Measurements from ENCODE around the gene AUH.

AUH gene

DNA sequence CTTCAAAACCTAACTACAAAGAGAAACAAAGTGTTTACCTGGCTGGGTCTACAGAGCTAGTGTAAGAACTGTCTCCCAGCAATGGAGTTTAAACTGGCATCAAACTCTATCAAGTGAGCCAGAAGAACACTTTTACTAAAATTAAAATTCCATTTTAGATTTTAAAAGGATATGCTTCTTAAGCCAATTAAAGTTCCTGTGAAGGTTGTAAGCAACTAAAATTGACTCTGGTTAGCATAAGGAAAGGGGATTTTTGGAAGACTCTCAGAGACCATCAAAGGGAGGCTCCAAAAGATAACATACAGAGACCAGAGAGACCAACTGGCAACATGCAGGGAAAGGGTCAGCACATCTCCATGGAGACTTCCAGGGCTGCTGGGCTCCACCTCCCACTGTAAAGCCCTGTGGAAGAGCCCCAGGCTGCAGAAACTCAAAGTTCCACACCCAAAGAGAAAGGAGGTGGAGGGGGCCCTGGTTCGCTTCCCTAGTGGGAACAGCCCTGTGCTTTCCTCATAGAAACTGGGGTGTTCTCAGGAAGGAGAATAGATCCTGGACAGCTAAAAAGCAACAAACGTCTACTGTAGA lies 91.7 kb downstream of the AUH start:
- Histone ChIP-seq H3K27ac (ENCODE audit: low read depth, low read length) (no peak overlapping the region), H3K36me3 (ENCODE audit: control insufficient read depth in 5 of 5, insufficient read depth in 5 of 5, low read length in 5 of 5) (no peaks in the 10 kb centered on the region), H3K27me3 (ENCODE audit: control insufficient read depth in 5 of 5, insufficient read depth in 4 of 5, low read length in 5 of 5) (no peaks in the 10 kb centered on the region), H3K9me3 (ENCODE audit: control insufficient read depth in 5 of 5, low read length in 5 of 5) (no peaks in the 10 kb centered on the region), H3K4me1 (ENCODE audit: control insufficient read depth in 5 of 5, insufficient read depth in 5 of 5, low read length in 5 of 5) (peaks cover 0 to 9% (median 4%) of the 10 kb centered on the region in 5 donors), H3K4me3 (ENCODE audit: low read depth in 1 of 5, low read length in 5 of 5) (no peak overlapping the region), H3K9ac (ENCODE audit: low read length in 5 of 5) (no peak overlapping the region)

DNA sequence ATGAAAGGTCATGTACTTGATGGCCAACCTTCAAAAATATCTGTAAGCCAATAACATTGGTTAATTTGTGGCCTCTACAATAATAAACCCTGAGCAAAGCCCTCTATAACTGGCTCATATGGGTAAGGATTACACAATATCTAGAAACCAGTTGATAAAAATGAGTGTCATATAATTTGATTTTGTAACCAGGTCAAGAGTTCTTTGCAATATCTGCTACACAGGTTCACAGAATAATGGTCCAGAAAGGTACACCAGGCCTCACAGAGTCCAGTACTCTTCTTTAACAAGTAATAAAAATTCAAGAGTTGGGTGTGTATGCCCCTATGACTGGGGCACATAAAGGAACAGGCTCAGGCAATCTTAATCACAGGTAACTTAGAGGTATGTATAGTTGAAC lies 95.3 kb downstream of the AUH start:
- Histone ChIP-seq H3K4me1 (ENCODE audit: control insufficient read depth in 5 of 5, insufficient read depth in 5 of 5, low read length in 5 of 5) (peaks cover 0 to 13% (median 4%) of the 10 kb centered on the region in 5 donors), H3K9me3 (ENCODE audit: control insufficient read depth in 5 of 5, low read length in 5 of 5) (no peaks in the 10 kb centered on the region), H3K27me3 (ENCODE audit: control insufficient read depth in 5 of 5, insufficient read depth in 4 of 5, low read length in 5 of 5) (no peaks in the 10 kb centered on the region), H3K36me3 (ENCODE audit: control insufficient read depth in 5 of 5, insufficient read depth in 5 of 5, low read length in 5 of 5) (no peaks in the 10 kb centered on the region), H3K4me3 (ENCODE audit: low read depth in 1 of 5, low read length in 5 of 5) (no peak overlapping the region), H3K9ac (ENCODE audit: low read length in 5 of 5) (no peak overlapping the region), H3K27ac (ENCODE audit: low read depth, low read length) (no peak overlapping the region)

DNA sequence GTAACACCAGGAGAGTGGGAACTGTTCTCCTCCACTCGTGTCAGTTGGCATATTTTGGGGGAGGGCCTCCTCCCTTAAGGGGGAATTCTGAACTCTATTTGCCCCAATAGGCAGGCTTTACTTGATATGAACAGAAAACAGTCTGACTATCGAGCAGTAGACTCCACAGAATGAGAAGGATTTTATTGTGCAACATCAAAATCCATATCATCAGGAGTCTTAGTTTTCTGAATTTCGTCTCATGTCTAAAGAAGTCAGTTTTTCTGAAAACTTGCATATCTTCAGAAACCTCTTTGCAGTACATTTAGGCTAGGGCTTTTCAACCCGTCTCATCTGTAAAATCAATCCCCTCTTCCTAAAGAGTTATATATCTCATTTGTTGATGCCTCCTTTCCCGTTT lies 96.2 kb downstream of the AUH start:
- H3K4me1 ChIP-seq (ENCODE audit: control insufficient read depth in 5 of 5, insufficient read depth in 5 of 5, low read length in 5 of 5): peaks cover 0 to 13% (median 7%) of the 10 kb centered on the region in 5 donors
- no peak overlapping the region for H3K27ac ChIP-seq (ENCODE audit: low read depth, low read length)
- H3K27me3 ChIP-seq (ENCODE audit: control insufficient read depth in 5 of 5, insufficient read depth in 4 of 5, low read length in 5 of 5): no peaks in the 10 kb centered on the region
- no peaks in the 10 kb centered on the region for H3K36me3 ChIP-seq (ENCODE audit: control insufficient read depth in 5 of 5, insufficient read depth in 5 of 5, low read length in 5 of 5)
- no peak overlapping the region for H3K9ac ChIP-seq (ENCODE audit: low read length in 5 of 5)
- H3K4me3 ChIP-seq (ENCODE audit: low read depth in 1 of 5, low read length in 5 of 5): no peak overlapping the region
- no peaks in the 10 kb centered on the region for H3K9me3 ChIP-seq (ENCODE audit: control insufficient read depth in 5 of 5, low read length in 5 of 5)

DNA sequence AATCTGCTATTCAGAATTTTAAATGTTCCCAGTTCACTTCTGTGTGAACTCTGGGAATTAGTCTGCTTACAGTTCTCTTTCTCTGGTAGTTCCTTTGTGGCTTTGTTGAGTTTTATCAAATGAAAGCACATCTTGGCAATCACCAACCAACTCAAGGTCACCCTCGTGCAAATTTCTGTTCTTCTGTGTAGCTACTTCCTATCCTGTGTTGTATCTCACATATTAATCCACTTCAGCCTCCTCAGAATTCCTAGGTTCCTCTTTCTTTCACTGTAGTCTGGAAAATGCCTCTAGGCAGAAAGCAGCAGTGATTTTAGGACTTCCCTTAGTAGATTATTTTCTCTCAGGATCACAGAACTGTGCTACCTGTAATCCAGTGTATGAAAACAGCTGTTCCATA lies 100.3 kb downstream of the AUH start:
- Histone ChIP-seq H3K9ac (ENCODE audit: low read length in 5 of 5) (no peak overlapping the region), H3K27me3 (ENCODE audit: control insufficient read depth in 5 of 5, insufficient read depth in 4 of 5, low read length in 5 of 5) (no peaks in the 10 kb centered on the region), H3K27ac (ENCODE audit: low read depth, low read length) (no peak overlapping the region), H3K4me1 (ENCODE audit: control insufficient read depth in 5 of 5, insufficient read depth in 5 of 5, low read length in 5 of 5) (peaks cover 0 to 9% (median 7%) of the 10 kb centered on the region in 5 donors), H3K4me3 (ENCODE audit: low read depth in 1 of 5, low read length in 5 of 5) (no peak overlapping the region), H3K36me3 (ENCODE audit: control insufficient read depth in 5 of 5, insufficient read depth in 5 of 5, low read length in 5 of 5) (no peaks in the 10 kb centered on the region), H3K9me3 (ENCODE audit: control insufficient read depth in 5 of 5, low read length in 5 of 5) (no peaks in the 10 kb centered on the region)

DNA sequence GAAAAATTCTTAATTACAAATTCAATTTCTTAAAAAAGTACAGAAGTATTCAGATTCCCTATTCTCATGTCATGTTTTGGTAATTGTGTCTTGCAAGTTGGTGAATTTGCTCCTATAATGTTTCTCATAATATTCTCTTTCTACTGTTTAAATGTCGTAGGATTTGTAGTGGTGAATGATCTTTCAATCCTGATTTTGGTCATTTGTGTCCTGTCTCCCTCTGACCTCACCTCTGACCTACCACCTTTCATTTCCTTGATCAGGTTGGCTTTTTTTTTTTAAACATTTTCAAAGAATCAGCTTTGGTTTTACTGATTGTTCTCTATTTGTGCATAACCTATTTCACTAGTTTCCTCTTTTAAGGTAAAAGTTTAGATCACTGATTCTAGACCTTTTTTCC lies 102.6 kb downstream of the AUH start:
- H3K27me3 ChIP-seq (ENCODE audit: control insufficient read depth in 5 of 5, insufficient read depth in 4 of 5, low read length in 5 of 5): no peaks in the 10 kb centered on the region
- peaks cover 0 to 3% (median 0%) of the 10 kb centered on the region in 5 donors for H3K4me1 ChIP-seq (ENCODE audit: control insufficient read depth in 5 of 5, insufficient read depth in 5 of 5, low read length in 5 of 5)
- no peak overlapping the region for H3K9ac ChIP-seq (ENCODE audit: low read length in 5 of 5)
- H3K36me3 ChIP-seq (ENCODE audit: control insufficient read depth in 5 of 5, insufficient read depth in 5 of 5, low read length in 5 of 5): no peaks in the 10 kb centered on the region
- no peak overlapping the region for H3K4me3 ChIP-seq (ENCODE audit: low read depth in 1 of 5, low read length in 5 of 5)
- H3K27ac ChIP-seq (ENCODE audit: low read depth, low read length): no peak overlapping the region
- H3K9me3 ChIP-seq (ENCODE audit: control insufficient read depth in 5 of 5, low read length in 5 of 5): no peaks in the 10 kb centered on the region

DNA sequence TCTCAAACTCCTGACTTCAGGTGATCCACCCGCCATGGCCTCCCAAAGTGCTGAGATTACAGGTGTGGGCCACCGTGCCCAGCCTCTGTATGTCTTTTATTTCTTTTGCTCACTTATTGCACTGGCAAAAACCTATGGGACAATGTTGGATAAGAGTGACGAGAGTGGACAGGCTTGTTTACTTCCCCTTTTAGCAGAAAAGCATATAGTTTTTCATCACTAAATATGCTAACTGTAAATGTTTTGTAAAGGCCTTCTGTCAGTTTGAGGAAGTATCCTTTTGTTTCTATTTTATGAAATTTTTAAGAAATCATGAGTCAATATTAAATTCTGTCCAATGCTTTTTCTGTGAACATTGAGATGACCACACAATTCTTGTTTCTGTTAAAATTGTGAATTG lies 103.3 kb downstream of the AUH start:
- no peak overlapping the region for H3K27ac ChIP-seq (ENCODE audit: low read depth, low read length)
- H3K4me1 ChIP-seq (ENCODE audit: control insufficient read depth in 5 of 5, insufficient read depth in 5 of 5, low read length in 5 of 5): peaks cover 0 to 3% (median 0%) of the 10 kb centered on the region in 5 donors
- H3K36me3 ChIP-seq (ENCODE audit: control insufficient read depth in 5 of 5, insufficient read depth in 5 of 5, low read length in 5 of 5): no peaks in the 10 kb centered on the region
- H3K9ac ChIP-seq (ENCODE audit: low read length in 5 of 5): no peak overlapping the region
- no peaks in the 10 kb centered on the region for H3K27me3 ChIP-seq (ENCODE audit: control insufficient read depth in 5 of 5, insufficient read depth in 4 of 5, low read length in 5 of 5)
- H3K9me3 ChIP-seq (ENCODE audit: control insufficient read depth in 5 of 5, low read length in 5 of 5): no peaks in the 10 kb centered on the region
- H3K4me3 ChIP-seq (ENCODE audit: low read depth in 1 of 5, low read length in 5 of 5): no peak overlapping the region

DNA sequence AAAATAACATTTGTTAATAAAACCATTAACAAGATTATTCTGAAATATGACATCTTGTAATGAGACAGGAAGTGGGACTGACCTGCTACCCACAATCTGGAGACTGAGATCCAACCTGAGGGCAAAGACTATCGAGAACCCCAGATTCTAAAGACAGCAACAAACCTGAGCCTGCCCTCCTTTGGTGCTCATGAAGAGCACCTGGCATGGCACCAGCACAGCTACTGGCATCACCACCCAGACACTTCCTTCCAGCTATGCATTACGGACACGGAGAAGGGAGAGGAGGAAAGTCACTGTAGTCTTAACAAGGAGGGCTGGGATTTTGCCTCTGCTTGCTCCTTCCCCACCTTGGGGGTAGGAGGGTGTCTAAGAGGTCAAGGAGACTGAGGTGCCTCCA lies 105.5 kb downstream of the AUH start:
- H3K27ac ChIP-seq (ENCODE audit: low read depth, low read length): no peak overlapping the region
- no peaks in the 10 kb centered on the region for H3K9me3 ChIP-seq (ENCODE audit: control insufficient read depth in 5 of 5, low read length in 5 of 5)
- H3K4me3 ChIP-seq (ENCODE audit: low read depth in 1 of 5, low read length in 5 of 5): no peak overlapping the region
- H3K36me3 ChIP-seq (ENCODE audit: control insufficient read depth in 5 of 5, insufficient read depth in 5 of 5, low read length in 5 of 5): no peaks in the 10 kb centered on the region
- peaks cover 0 to 3% (median 0%) of the 10 kb centered on the region in 5 donors for H3K4me1 ChIP-seq (ENCODE audit: control insufficient read depth in 5 of 5, insufficient read depth in 5 of 5, low read length in 5 of 5)
- no peak overlapping the region for H3K9ac ChIP-seq (ENCODE audit: low read length in 5 of 5)
- H3K27me3 ChIP-seq (ENCODE audit: control insufficient read depth in 5 of 5, insufficient read depth in 4 of 5, low read length in 5 of 5): no peaks in the 10 kb centered on the region

DNA sequence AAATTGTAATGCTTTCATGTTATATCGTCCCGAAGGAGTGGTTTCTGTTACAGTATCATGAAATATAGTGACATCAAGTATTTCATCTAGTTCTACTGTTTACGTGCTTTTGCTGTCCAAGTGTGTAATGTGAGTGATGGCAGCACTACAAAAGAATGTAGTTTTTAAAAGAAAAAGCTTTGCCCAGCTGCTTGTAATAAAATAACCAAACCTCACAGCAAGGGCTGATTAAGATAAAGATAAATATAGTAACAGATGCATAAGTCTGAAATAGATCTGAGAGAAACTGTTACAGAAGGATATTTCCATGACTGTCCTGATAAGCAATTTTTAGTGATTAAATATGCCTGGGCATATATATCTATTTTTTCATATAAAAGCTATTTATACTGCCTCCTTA lies 106.4 kb downstream of the AUH start:
- Histone ChIP-seq H3K9ac (ENCODE audit: low read length in 5 of 5) (no peak overlapping the region), H3K9me3 (ENCODE audit: control insufficient read depth in 5 of 5, low read length in 5 of 5) (no peaks in the 10 kb centered on the region), H3K36me3 (ENCODE audit: control insufficient read depth in 5 of 5, insufficient read depth in 5 of 5, low read length in 5 of 5) (no peaks in the 10 kb centered on the region), H3K27ac (ENCODE audit: low read depth, low read length) (no peak overlapping the region), H3K27me3 (ENCODE audit: control insufficient read depth in 5 of 5, insufficient read depth in 4 of 5, low read length in 5 of 5) (no peaks in the 10 kb centered on the region), H3K4me3 (ENCODE audit: low read depth in 1 of 5, low read length in 5 of 5) (no peak overlapping the region), H3K4me1 (ENCODE audit: control insufficient read depth in 5 of 5, insufficient read depth in 5 of 5, low read length in 5 of 5) (no peaks in the 10 kb centered on the region)

DNA sequence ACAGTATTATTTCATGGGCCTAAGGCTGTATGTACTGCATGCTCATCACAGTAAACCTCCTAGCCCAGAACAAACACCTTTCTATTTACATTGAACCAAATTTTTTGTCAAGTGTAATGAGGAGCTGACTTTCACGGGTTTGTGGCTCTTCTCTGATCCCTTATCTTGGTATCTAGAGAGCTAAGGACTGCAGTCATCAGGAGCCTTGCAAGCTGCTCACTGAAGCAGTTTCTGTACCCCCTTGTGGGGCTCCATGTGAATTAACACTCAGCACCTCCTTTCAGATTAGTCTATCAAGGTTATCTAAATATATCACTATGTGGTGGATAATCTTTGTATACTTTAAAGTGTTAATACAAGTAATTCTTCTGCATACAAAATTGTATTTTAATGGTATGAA lies 108.2 kb downstream of the AUH start:
- H3K9ac ChIP-seq (ENCODE audit: low read length in 5 of 5): no peak overlapping the region
- no peaks in the 10 kb centered on the region for H3K9me3 ChIP-seq (ENCODE audit: control insufficient read depth in 5 of 5, low read length in 5 of 5)
- no peaks in the 10 kb centered on the region for H3K27me3 ChIP-seq (ENCODE audit: control insufficient read depth in 5 of 5, insufficient read depth in 4 of 5, low read length in 5 of 5)
- H3K4me3 ChIP-seq (ENCODE audit: low read depth in 1 of 5, low read length in 5 of 5): no peak overlapping the region
- H3K27ac ChIP-seq (ENCODE audit: low read depth, low read length): no peak overlapping the region
- H3K36me3 ChIP-seq (ENCODE audit: control insufficient read depth in 5 of 5, insufficient read depth in 5 of 5, low read length in 5 of 5): no peaks in the 10 kb centered on the region
- H3K4me1 ChIP-seq (ENCODE audit: control insufficient read depth in 5 of 5, insufficient read depth in 5 of 5, low read length in 5 of 5): no peaks in the 10 kb centered on the region

DNA sequence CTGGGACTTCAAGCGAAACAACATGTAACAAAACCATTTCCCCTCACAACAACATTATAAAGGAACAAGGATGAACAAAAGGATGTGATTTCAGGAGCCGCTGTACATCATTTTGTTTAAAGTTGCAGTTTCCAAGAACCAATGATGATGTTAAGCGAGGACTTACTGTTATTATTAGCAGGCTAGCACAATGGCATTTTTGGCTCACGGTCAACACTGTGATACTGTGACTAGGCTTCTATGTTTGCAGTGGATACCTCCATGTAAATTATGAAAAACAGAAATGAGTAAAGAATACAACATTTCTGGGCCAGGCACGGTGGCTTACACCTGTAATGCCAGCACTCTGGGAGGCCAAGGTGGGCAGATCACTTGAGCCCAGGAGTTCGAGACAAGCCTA lies 113.0 kb downstream of the AUH start:
- H3K27me3 ChIP-seq (ENCODE audit: control insufficient read depth in 5 of 5, insufficient read depth in 4 of 5, low read length in 5 of 5): no peaks in the 10 kb centered on the region
- no peaks in the 10 kb centered on the region for H3K36me3 ChIP-seq (ENCODE audit: control insufficient read depth in 5 of 5, insufficient read depth in 5 of 5, low read length in 5 of 5)
- H3K9me3 ChIP-seq (ENCODE audit: control insufficient read depth in 5 of 5, low read length in 5 of 5): no peaks in the 10 kb centered on the region
- H3K4me1 ChIP-seq (ENCODE audit: control insufficient read depth in 5 of 5, insufficient read depth in 5 of 5, low read length in 5 of 5): no peaks in the 10 kb centered on the region
- H3K27ac ChIP-seq (ENCODE audit: low read depth, low read length): no peak overlapping the region
- no peak overlapping the region for H3K9ac ChIP-seq (ENCODE audit: low read length in 5 of 5)
- no peak overlapping the region for H3K4me3 ChIP-seq (ENCODE audit: low read depth in 1 of 5, low read length in 5 of 5)

DNA sequence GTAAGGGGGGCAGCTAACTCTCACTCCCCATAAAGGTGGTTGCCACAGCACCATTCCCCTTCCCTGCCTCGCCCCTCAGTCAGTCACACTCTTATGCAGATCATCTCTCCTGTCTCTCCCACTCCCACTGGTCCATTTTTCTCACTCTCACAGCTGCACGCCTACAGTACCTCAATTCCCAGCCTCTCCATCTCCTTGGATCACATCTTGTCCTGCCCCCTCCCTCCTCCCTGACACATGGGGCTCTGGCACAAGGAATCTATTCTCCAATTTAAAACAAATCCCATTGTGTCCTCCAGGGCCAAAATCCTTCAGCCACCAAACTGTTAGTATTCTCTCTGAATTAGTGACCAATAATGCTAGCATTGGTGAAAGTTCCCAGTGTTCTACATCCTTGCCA lies 114.4 kb downstream of the AUH start:
- no peaks in the 10 kb centered on the region for H3K4me1 ChIP-seq (ENCODE audit: control insufficient read depth in 5 of 5, insufficient read depth in 5 of 5, low read length in 5 of 5)
- no peaks in the 10 kb centered on the region for H3K9me3 ChIP-seq (ENCODE audit: control insufficient read depth in 5 of 5, low read length in 5 of 5)
- no peak overlapping the region for H3K27ac ChIP-seq (ENCODE audit: low read depth, low read length)
- H3K4me3 ChIP-seq (ENCODE audit: low read depth in 1 of 5, low read length in 5 of 5): no peak overlapping the region
- peaks cover 0 to 4% (median 0%) of the 10 kb centered on the region in 5 donors for H3K36me3 ChIP-seq (ENCODE audit: control insufficient read depth in 5 of 5, insufficient read depth in 5 of 5, low read length in 5 of 5)
- H3K9ac ChIP-seq (ENCODE audit: low read length in 5 of 5): no peak overlapping the region
- H3K27me3 ChIP-seq (ENCODE audit: control insufficient read depth in 5 of 5, insufficient read depth in 4 of 5, low read length in 5 of 5): no peaks in the 10 kb centered on the region
